Anterior cingulate cortex (tissue), 58 donors: ENCODE results near the gene RICTOR.

Experiments
- DNase-seq, 58 donors: peaks; one replicate each; lab custom pipeline; 2025; lab: John Stamatoyannopoulos, UW

The RICTOR gene

GRCh38 chr5:38948501-38948900 lies 125.7 kb downstream of the RICTOR start:
- no peak for DNase-seq

GRCh38 chr5:38944282-38944681 lies 129.9 kb downstream of the RICTOR start:
- DNase-seq: no peak

- DNase-seq: no peak
These were observed 132.3 kb downstream of the RICTOR start for GRCh38 chr5:38941912-38942311.

DNA sequence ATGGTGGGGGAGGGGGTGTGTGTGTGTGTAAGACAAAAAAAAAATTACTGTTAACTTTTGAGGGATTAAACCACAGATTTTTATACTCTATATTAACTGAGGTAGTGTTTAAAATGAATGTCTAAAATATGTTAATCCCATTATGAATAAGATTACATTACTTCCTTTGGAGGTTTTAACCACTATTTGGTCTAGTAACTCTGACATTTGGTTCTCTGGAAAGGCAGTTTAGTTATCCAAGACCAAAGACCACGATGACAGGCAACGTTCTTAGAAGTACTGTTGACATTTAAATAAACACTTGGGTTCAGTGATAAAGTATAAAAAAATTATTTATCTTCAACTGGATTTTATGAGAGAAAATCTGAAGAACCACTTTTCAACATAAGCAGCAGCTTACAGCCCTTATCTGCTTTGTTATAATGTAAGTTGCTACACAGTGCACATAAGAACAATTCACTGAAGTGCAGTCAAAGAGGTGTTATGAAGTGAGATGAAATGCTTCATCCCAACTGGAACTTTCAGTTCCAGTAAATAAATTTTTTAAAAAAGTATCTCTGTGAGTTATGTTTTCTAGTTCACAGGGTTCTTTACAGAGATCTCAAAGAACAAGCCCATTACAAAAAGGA lies 133.9 kb downstream of the RICTOR start:
- DNase-seq: no peak

- DNase-seq: no peak
These were observed 135.2 kb downstream of the RICTOR start for GRCh38 chr5:38938973-38939372.

- no peak for DNase-seq
These were observed 135.8 kb downstream of the RICTOR start for GRCh38 chr5:38938424-38938823.

DNA sequence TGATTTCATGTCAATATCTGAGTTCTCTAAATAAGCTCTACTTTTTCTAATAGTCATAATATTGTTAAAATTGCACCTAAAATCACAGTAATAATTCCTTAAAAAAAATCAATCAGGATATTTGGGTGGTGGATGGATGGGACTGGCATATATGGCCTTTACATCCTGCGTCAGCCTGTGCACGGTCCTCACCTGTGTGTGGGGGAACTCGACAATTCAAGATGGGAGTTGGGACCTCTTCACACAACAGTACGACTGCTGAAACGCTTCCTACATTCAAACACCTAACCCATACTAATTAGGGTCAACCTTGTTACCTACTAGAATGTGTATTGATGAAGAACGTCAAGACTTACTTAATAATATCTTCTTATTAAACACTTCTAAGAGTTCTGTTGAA lies 137.9 kb downstream of the RICTOR start:
- no peak for DNase-seq

DNA sequence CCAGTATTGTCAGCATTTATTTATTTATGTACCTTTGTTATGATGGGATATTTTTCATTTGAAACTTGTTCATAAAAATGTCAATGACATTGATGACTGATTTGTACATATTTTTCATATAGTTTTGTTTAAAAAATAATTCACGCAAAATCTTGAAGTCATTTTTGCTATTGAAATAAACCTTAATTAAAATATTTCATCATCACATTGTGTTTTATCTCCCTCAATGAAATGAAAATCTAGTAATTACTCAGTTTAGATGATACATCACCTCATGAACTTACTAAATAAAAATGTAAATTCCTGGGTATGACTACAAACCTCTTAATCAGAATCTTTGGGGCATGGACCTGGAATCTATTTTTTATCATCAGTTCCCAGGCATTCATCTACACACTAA lies 138.8 kb downstream of the RICTOR start:
- no peak for DNase-seq

GRCh38 chr5:38932854-38933408 lies 141.3 kb downstream of the RICTOR start:
- peak in 1 of 58 donors; percentile 3 for DNase-seq

- DNase-seq: no peak
These were observed 142.5 kb downstream of the RICTOR start for GRCh38 chr5:38931731-38932130.

DNA sequence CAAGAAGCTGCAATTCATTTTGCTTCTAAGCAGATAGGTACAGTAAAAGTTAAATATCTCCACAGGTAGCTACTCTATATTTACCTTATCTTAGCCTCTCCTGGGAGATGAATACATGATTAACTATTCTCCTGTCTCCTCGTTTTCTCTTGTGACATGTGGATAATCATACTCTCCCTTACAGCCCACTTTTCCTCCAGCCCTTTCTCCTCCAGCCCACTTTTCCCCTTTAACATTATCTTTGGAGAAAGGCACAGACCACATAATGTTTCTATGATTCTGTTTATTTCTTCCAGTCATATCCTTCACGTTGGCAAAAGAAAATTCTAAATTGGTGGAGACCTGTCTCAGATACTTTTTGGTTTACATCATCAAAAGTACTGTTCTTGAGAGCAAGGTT lies 144.4 kb downstream of the RICTOR start:
- DNase-seq: no peak

DNA sequence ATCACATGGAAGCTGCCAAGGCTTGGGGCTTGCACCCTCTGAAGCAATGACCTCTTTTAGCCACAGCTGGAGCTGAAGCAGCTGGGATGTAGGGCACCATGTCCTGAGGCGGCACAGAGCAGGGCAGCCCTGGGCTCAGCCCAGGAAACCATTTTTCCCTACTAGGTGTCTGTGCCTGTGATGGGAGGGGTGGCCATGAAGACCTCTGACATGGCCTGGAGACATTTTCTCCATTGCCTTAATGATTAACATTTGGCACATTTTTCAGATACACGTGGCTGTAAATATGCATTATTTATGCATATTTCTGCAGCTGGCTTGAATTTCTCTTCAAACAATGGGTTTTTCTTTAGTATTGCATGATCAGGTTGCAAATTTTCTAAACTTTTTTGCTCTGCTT lies 146.7 kb downstream of the RICTOR start:
- DNase-seq: no peak

DNA sequence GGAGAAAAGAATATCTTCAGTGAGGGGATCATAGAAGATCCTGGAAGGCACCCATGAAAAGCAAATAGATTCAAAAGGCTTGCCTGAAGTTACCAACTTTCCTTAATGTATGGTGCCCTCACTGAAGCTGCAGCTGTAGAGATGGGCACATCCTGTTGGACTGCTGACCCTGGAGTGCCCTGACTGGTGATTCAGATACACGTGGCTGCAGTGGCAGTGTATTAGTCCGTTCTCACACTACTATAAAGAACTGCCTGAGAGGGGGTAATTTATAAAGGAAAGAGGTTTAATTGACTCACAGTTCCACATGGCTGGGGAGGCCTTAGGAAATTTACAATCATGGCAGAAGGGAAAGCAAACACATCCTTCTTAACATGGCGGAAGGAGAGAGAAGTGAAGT lies 148.1 kb downstream of the RICTOR start:
- no peak for DNase-seq

DNA sequence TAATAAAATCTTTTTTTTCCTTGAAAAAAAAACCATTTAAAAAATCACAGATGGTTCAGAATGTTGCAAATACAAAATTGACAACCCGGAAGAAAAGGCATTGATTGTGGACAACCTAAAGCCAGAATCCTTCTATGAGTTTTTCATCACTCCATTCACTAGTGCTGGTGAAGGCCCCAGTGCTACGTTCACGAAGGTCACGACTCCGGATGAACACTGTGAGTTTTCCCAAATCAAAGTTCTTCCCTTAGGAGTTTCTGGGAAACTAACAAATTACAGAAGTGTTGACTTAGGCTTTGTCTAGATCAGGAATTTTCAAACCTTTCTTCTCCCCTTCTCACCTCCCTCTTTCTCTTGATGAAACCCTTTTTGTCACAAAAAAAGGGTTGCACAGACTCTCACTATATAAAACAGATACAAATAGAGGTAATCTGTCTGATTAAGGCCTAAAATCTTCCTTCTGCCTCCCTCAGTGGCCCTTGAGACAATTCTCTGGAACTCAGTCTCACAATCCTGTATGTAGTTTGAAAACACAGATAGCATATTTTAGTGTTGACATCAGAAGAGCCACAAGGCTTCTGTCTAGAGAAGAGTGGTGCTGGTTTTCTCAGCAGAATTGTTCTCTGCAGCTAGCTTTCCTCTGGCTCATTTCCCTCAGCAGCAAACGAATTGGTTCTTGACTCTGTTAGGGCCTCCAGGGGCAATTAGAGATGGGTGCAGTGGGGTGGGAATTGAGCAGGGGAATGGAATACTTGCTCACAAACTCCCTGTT lies 148.9 kb downstream of the RICTOR start:
- no peak for DNase-seq

DNA sequence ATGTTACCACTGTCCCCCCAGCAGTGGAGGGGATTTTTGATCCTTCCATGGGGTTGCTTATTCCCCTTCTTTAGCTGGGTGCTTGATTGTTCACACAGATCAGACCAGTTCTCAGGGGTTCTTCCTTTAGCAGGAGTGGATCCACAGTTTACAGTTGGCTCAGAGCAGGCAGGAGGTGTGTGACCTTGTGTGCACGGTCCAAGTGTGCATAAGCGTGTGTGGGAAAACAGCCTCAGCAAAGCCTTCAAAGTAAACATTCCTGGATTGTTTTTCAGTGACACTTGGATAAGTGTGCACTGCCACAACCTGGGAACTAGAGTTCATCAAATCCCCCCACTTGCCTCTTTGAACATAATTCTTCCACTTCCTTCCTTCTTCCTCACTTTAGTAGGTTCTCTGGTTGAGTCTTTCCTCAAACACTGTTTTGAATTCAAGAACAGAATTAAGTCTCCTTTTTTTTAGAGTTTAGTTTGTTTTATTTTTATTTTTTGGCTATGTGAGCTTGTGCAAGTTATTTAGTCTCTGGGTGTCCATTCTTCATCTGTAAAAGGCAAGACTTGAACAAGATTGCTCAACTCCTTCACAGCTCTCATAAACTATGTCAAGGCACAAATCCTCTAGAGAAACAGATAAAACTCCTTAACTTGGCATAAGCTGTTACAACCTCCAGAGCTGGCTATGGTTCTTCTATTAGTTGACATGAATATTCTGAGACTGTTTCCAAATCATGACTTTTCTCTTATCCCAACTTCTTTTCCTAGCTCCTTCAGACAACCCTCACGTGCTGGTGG lies 150.3 kb downstream of the RICTOR start:
- DNase-seq: no peak

DNA sequence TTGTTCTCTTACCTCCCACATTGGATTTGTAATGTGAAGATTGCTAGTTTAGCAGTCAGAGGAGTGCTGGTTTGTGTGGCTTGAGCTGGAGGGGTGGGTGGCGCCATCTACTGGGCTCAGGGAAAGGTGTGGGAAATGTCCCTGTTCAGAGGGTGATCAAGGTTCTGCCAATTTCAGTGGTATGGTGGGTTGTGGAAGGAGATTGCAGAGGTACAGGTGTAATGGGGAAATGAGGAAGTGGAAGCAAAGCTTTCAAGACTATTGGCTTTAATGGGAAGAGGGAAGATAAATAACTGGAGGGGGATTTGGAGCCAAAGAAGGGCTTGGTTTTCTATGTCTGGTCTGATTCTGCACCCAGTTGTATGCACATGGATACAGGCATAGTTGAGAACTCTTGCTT lies 152.0 kb downstream of the RICTOR start:
- DNase-seq: peak in 32 of 58 donors; percentile 1 to 63 (median 14)

GRCh38 chr5:38921174-38921573 lies 153.0 kb downstream of the RICTOR start:
- DNase-seq: no peak

DNA sequence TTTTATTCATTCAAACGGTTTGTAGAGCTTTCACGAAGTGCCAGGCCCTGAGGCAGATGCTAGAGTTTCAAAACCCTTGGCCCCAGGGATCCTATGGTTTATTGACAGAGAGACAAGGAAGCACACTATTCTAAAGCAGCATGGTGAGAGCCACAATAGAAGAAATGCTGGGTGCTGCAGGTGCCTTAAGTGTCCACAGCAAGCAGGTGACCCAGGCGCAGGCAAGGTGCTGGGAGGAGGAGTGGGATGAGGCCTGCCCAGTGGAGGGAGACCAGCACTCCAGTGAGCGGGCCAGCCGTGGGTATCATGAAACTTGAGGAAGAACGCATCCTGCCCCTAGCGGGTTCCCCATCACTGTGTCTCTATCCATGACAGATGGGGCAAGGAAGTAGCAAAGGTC lies 157.4 kb downstream of the RICTOR start:
- no peak for DNase-seq

DNA sequence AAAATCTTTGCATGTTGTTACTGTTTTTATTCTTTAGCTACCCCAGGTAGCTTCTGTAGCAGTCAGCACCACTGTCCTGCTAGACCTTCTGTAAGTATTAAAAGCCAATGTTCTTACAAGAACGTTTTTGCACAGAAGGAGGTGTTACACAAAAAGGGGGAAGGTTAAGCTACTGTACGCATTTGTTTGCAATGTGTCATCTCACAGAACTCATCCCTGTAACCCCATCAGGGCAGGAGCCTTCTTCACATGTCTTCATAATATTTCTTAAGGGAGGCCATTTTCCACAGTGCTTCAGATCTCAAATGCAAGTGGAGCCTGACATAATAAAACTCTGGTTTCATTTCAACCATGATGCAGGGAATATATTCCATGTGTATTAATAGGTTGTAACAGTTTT lies 160.5 kb downstream of the RICTOR start:
- no peak for DNase-seq

- no peak for DNase-seq
These were observed 162.3 kb downstream of the RICTOR start for GRCh38 chr5:38911933-38912332.

GRCh38 chr5:38906503-38906902 lies 167.7 kb downstream of the RICTOR start:
- DNase-seq: no peak
